ENCODE data around the gene ATP9A. TPM values are rescaled to one million over a fixed set of nuclear protein-coding genes. Genes with fewer than 3 reads are reported as not detected.

Gene ATP9A
- total and polyA plus RNA-seq, 2 of the 4 experiments (the other 2 are of a cell fraction): 10.6 to 22.4 TPM

GRCh38 chr20:51629399-51630058, 138.7 kb downstream of the ATP9A start:
- Histone ChIP-seq H3K4me3 (ENCODE audit: insufficient read depth, low read depth, low read length) (no peak overlapping the region), H4K91ac (ENCODE audit: insufficient read depth, low read depth, low read length) (no peak overlapping the region; the same call in 1 of the 2 replicates), H3K36me3 (ENCODE audit: control insufficient read depth, insufficient read depth, low read length) (peaks cover 8% of the 10 kb centered on the region), H4K8ac (ENCODE audit: low read depth in 2 of 2, low read length in 2 of 2) (peak overlapping the region; percentile 8 to 35; a peak in 1 of 4 replicates), H2BK120ac (ENCODE audit: low read depth, low read length) (peak overlapping the region; percentile 66), H2BK15ac (ENCODE audit: low read depth, low read length) (peak overlapping the region; percentile 91; the same call in 2 of the 3 replicates), H3K4me1 (ENCODE audit: control insufficient read depth, insufficient read depth, low read length) (peaks cover 14% of the 10 kb centered on the region), H2AK5ac (ENCODE audit: low read depth, low read length) (peak overlapping the region; percentile 86), H3K56ac (ENCODE audit: extremely low read depth, insufficient read depth, low read length) (no peak overlapping the region), H4K20me1 (ENCODE audit: insufficient read depth, low read length) (no peaks in the 10 kb centered on the region; the same call in 1 of the 2 replicates), H2AK9ac (replicated peaks; ENCODE audit: low read depth, low read length, poor library complexity) (no peak overlapping the region), H3K9me1 (ENCODE audit: insufficient read depth, low read length) (peaks cover 36% of the 10 kb centered on the region), H2AFZ (replicated peaks; ENCODE audit: low read length, poor library complexity) (no peak overlapping the region), H3K27ac (ENCODE audit: insufficient read depth, low read length) (no peak overlapping the region), H3K4me2 (ENCODE audit: low read depth, low read length) (no peak overlapping the region), H2BK5ac (ENCODE audit: low read depth, low read length, poor library complexity, severe bottlenecking) (no peak overlapping the region), H3K14ac (replicated peaks; ENCODE audit: low read depth, low read length) (peak overlapping the region; percentile 49), H3K23ac (ENCODE audit: low read depth, low read length) (peak overlapping the region; percentile 54; the same call in 1 of the 2 replicates), H4K5ac (ENCODE audit: low read depth, low read length) (no peak overlapping the region), H3K18ac (ENCODE audit: low read depth, low read length) (peak overlapping the region; percentile 26; the same call in 1 of the 2 replicates), H3K27me3 (ENCODE audit: control insufficient read depth, insufficient read depth, low read length) (no peaks in the 10 kb centered on the region), H3K79me1 (ENCODE audit: low read depth in 1 of 2, low read length in 2 of 2) (peaks cover 11 to 44% of the 10 kb centered on the region in 2 experiments; a peak in 3 of 4 replicates), H3K9me3 (ENCODE audit: control insufficient read depth, insufficient read depth, low read length) (no peaks in the 10 kb centered on the region), H3K4ac (ENCODE audit: low read depth, low read length) (peak overlapping the region; percentile 30), H2BK20ac (ENCODE audit: low read depth, low read length) (peak overlapping the region; percentile 51; the same call in 1 of the 2 replicates), H3K9ac (ENCODE audit: low read depth, low read length) (no peak overlapping the region)
- CTCF ChIA-PET: no interaction called here
- POLR2A ChIA-PET (ENCODE audit: unreplicated experiment): no interaction called here
- WGBS, 2 experiments (ENCODE audit: extremely low coverage in 2 of 2, insufficient read length in 1 of 2): 100% methylated on average over 1 of the region's 3 CpGs; no CpG with 5 or more reads in 1 of the 2 experiments
- intact Hi-C loops (cut with micrococcal nuclease): no loop called here
- in situ Hi-C loops (cut with MboI; ENCODE audit: low sequenced_read_pairs): loop anchor here (5.0 kb wide), 1 partner anchor 642 kb away; no protein-coding TSS in a partner anchor
- dilution Hi-C loops (cut with HindIII; ENCODE audit: low sequenced_read_pairs, unreplicated experiment): no loop called here
- no peak for ATAC-seq (ENCODE audit: low read depth)
- BruUV-seq (replicated peaks): no TSS peak
- TF ChIP-seq RFX5 (IDR thresholded peaks at IDR 0.05; ENCODE audit: low read depth, low read length) (no peak), BHLHE40 (IDR thresholded peaks at IDR 0.05; ENCODE audit: low read depth, low read length) (no peak), FOS (IDR thresholded peaks at IDR 0.05; ENCODE audit: low read depth, low read length) (no peak), MAZ (IDR thresholded peaks at IDR 0.05; ENCODE audit: borderline replicate concordance, low read depth, low read length) (no peak), CEBPB (IDR thresholded peaks at IDR 0.05; ENCODE audit: low read depth, low read length) (no peak), USF2 (IDR thresholded peaks at IDR 0.05; ENCODE audit: low read depth, low read length) (no peak), CTCF (conservative IDR thresholded peaks at IDR 0.05; ENCODE audit: low read depth, low read length) (no peak), CHD1 (IDR thresholded peaks at IDR 0.05; ENCODE audit: low read depth, low read length) (no peak), NFE2L2 (IDR thresholded peaks at IDR 0.05; ENCODE audit: low read depth, low read length) (no peak), POLR2A (IDR thresholded peaks at IDR 0.05; ENCODE audit: low read depth, low read length) (no peak; the same call in 1 of the 2 replicates), MXI1 (IDR thresholded peaks at IDR 0.05; ENCODE audit: borderline replicate concordance, low read depth, low read length) (no peak), RCOR1 (IDR thresholded peaks at IDR 0.05; ENCODE audit: insufficient replicate concordance, low read length) (no peak)
- no peak for DNase-seq
